ENCODE measurements around the gene TUBGCP2. TPM values are rescaled to one million over a fixed set of nuclear protein-coding genes. Genes with fewer than 3 reads are reported as not detected.

Gene TUBGCP2
- total RNA-seq, 1 experiment from 2014 or later = 35.4 TPM

- ChIA-PET CTCF (no interaction called here), POLR2A (no interaction called here), RAD21 (ENCODE audit: low non-redundant PET in 1 of 2, low total read pairs in 2 of 2, uncharacterized antibody in 2 of 2, unreplicated experiment in 2 of 2) (no interaction called here)
- H3K27me3 ChIP-seq (ENCODE audit: insufficient read depth, low read length) = no peaks in the 10 kb centered on the region
- H3K4me1 ChIP-seq (ENCODE audit: control insufficient read depth in 1 of 2, insufficient read depth in 2 of 2, low read length in 2 of 2) = no peaks in the 10 kb centered on the region
- intact Hi-C loops (cut with micrococcal nuclease) = loop anchor here (10.0 kb wide), 1 partner anchor 347 kb away; no protein-coding TSS in a partner anchor
- H3K9ac ChIP-seq (ENCODE audit: low read length) = no peak overlapping the region
- TF ChIP-seq YY1 (IDR thresholded peaks at IDR 0.05; ENCODE audit: extremely low read depth, insufficient replicate concordance, low read depth, low read length) = no peak
- TF ChIP-seq CEBPB (IDR thresholded peaks at IDR 0.05; ENCODE audit: low read depth) = no peak
- TF ChIP-seq RAD21 (IDR thresholded peaks at IDR 0.05; ENCODE audit: low read depth) = no peak
- no peak for TF ChIP-seq MAX (IDR thresholded peaks at IDR 0.05)
- TF ChIP-seq EZH2phosphoT487 (IDR thresholded peaks at IDR 0.05; ENCODE audit: borderline replicate concordance) = no peak
- TF ChIP-seq REST (IDR thresholded peaks at IDR 0.05; ENCODE audit: low read depth) = no peak
- no peak for TF ChIP-seq JUND (IDR thresholded peaks at IDR 0.05)
- H4K20me1 ChIP-seq (ENCODE audit: insufficient read depth) = no peaks in the 10 kb centered on the region
- H3K36me3 ChIP-seq (ENCODE audit: control insufficient read depth in 1 of 2, insufficient read depth in 2 of 2, low read length in 2 of 2) = no peaks in the 10 kb centered on the region
- H3K4me3 ChIP-seq (replicated peaks in 1 of 2; ENCODE audit: low read depth in 1 of 2, low read length in 2 of 2) = no peak overlapping the region
- no peak for DNase-seq (ENCODE audit: low read depth, low spot score)
- no peaks in the 10 kb centered on the region for H3K79me2 ChIP-seq (ENCODE audit: insufficient read depth, low read length)
- no peak overlapping the region for H3K27ac ChIP-seq (ENCODE audit: low read depth, low read length)
- H3K9me3 ChIP-seq (ENCODE audit: control insufficient read depth in 1 of 2, insufficient read depth in 1 of 2, low read depth in 1 of 2, low read length in 2 of 2) = no peaks in the 10 kb centered on the region
- H3K4me2 ChIP-seq (ENCODE audit: low read length) = no peak overlapping the region
- no peak overlapping the region for H2AFZ ChIP-seq (ENCODE audit: low read depth, low read length, poor library complexity, severe bottlenecking)
- no peaks in the 10 kb centered on the region for H3K9me2 ChIP-seq (ENCODE audit: insufficient read depth)
- no TSS peak for BruUV-seq (replicated peaks)
- no peak for ATAC-seq
These were observed 57.1 kb downstream of the TUBGCP2 start for GRCh38 chr10:133251388-133252222.
